ENCODE measurements around the gene PLEKHM3.

PLEKHM3 gene

GRCh38 chr2:207990784-207991183 lies 34.5 kb downstream of the PLEKHM3 start:
- no peak for DNase-seq (ENCODE audit: low read depth)

GRCh38 chr2:207988975-207989374 lies 36.4 kb downstream of the PLEKHM3 start:
- DNase-seq (ENCODE audit: low read depth): no peak

GRCh38 chr2:207987025-207987716 lies 38.2 kb downstream of the PLEKHM3 start:
- DNase-seq (ENCODE audit: low read depth): no peak

- no peak for DNase-seq (ENCODE audit: low read depth)
These were observed 40.4 kb downstream of the PLEKHM3 start for GRCh38 chr2:207984765-207985480.

- DNase-seq (ENCODE audit: low read depth): no peak
These were observed 41.7 kb downstream of the PLEKHM3 start for GRCh38 chr2:207983641-207984042.

- no peak for DNase-seq (ENCODE audit: low read depth)
These were observed 47.0 kb downstream of the PLEKHM3 start for GRCh38 chr2:207978177-207978948.

GRCh38 chr2:207975921-207976320 lies 49.4 kb downstream of the PLEKHM3 start:
- DNase-seq (ENCODE audit: low read depth): no peak

GRCh38 chr2:207974216-207974605 lies 51.1 kb downstream of the PLEKHM3 start:
- no peak for DNase-seq (ENCODE audit: low read depth)

GRCh38 chr2:207970826-207971180 lies 54.5 kb downstream of the PLEKHM3 start:
- no peak for DNase-seq (ENCODE audit: low read depth)

- no peak for DNase-seq (ENCODE audit: low read depth)
These were observed 55.0 kb downstream of the PLEKHM3 start for GRCh38 chr2:207970147-207970825.

GRCh38 chr2:207969249-207969648 lies 56.1 kb downstream of the PLEKHM3 start:
- no peak for DNase-seq (ENCODE audit: low read depth)

GRCh38 chr2:207967121-207967520 lies 58.2 kb downstream of the PLEKHM3 start:
- no peak for DNase-seq (ENCODE audit: low read depth)

- DNase-seq (ENCODE audit: low read depth): no peak
These were observed 64.4 kb downstream of the PLEKHM3 start for GRCh38 chr2:207960911-207961310.

- DNase-seq (ENCODE audit: low read depth): no peak
These were observed 65.2 kb downstream of the PLEKHM3 start for GRCh38 chr2:207960090-207960489.

- DNase-seq (ENCODE audit: low read depth): no peak
These were observed 68.6 kb downstream of the PLEKHM3 start for GRCh38 chr2:207956771-207957170.

- no peak for DNase-seq (ENCODE audit: low read depth)
These were observed 69.9 kb downstream of the PLEKHM3 start for GRCh38 chr2:207955456-207955855.

- DNase-seq (ENCODE audit: low read depth): no peak
These were observed 72.0 kb downstream of the PLEKHM3 start for GRCh38 chr2:207953354-207953753.

- no peak for DNase-seq (ENCODE audit: low read depth)
These were observed 72.6 kb downstream of the PLEKHM3 start for GRCh38 chr2:207952564-207953345.

GRCh38 chr2:207951734-207952470 lies 73.4 kb downstream of the PLEKHM3 start:
- no peak for DNase-seq (ENCODE audit: low read depth)

- DNase-seq (ENCODE audit: low read depth): no peak
These were observed 74.6 kb downstream of the PLEKHM3 start for GRCh38 chr2:207950761-207951114.

All from stimulated activated CD8-positive, alpha-beta memory T cell treated with anti-CD3 and anti-CD28 coated beads, Interleukin-12 subunit alpha, Interleukin-12 subunit beta, amount 100 ng/mL, for 1 hour (primary cell).